T-helper 2 cell treated with Interferon-gamma antibody and Interleukin-4, amounts not matched to agents 5 μg/mL and 100 μg/mL, for 36 hours (primary cell): ENCODE measurements around the gene MUL1.
A peak's percentile ranks its signal among the peaks of the same experiment; 100 is the strongest.

Experiments used
- DNase-seq: peaks from one replicate; pipeline ENCODE4 v3.0.0; 2021; ENCODE audit warnings: low spot score
- H3K27ac Mint-ChIP-seq: one replicate; pipeline ENCODE4 v1.8.0; 2021; ENCODE audit warnings: mild to moderate bottlenecking, mixed read lengths
- H3K27me3 Mint-ChIP-seq: one replicate; pipeline ENCODE4 v1.8.0; 2021; ENCODE audit warnings: low read depth, mixed read lengths
- H3K36me3 Mint-ChIP-seq: one replicate; pipeline ENCODE4 v1.8.0; 2021; ENCODE audit warnings: low read depth, mixed read lengths
- H3K4me1 Mint-ChIP-seq: one replicate; pipeline ENCODE4 v1.8.0; 2021; ENCODE audit warnings: low read depth, mixed read lengths
- H3K4me3 Mint-ChIP-seq: one replicate; pipeline ENCODE4 v1.8.0; 2022; ENCODE audit warnings: mild to moderate bottlenecking, moderate library complexity, mixed read lengths
- H3K9me3 Mint-ChIP-seq: one replicate; pipeline ENCODE4 v1.8.0; 2021; ENCODE audit warnings: mixed read lengths

The MUL1 gene

GRCh38 chr1:20484519-20485462 is 23.2 kb downstream of the MUL1 start:
- H3K9me3 Mint-ChIP-seq, result no peaks in the 10 kb centered on the region
- H3K27ac Mint-ChIP-seq, result no peak overlapping the region
- peak overlapping the region; percentile 57 for H3K4me3 Mint-ChIP-seq
- H3K36me3 Mint-ChIP-seq, result no peaks in the 10 kb centered on the region
- peaks cover 80% of the 10 kb centered on the region for H3K27me3 Mint-ChIP-seq
- no peak for DNase-seq
- H3K4me1 Mint-ChIP-seq, result peaks cover 6% of the 10 kb centered on the region

DNA sequence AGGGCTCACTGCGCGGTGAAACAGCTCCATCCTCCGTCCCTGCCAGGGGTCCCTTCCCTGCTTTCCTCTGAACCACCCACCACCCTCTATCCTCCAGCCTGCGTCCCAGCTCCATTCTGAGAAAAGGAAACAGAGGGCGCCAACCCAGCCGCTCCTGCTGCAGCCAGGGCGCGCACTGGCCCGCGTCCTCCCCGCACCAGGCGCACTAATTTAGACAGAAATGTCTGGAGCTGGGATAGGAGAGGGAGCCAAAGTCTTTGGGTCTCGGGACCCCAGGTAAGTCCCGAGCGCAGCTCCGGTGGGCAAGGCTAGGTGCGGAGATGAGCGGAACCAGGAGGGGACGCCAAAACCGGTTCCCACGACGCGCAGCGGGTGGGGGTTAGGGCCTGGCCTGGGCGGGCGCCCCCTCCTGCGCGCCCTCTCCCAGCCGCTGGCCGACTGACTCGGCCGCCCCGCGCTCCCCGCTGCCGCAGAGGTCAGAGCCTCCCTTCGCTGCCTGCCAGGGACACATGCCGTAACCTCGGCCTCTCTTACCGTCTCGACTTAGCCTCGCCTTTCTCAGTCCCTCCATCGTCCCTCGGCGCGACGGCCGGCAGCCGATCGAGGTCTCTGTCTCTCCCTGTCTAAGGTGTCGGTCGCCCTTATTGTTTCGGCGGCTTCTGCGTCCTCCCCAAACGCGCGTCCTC is 24.0 kb downstream of the MUL1 start:
- peak overlapping the region; percentile 57 for H3K4me3 Mint-ChIP-seq
- DNase-seq, result no peak
- H3K36me3 Mint-ChIP-seq, result no peaks in the 10 kb centered on the region
- peaks cover 80% of the 10 kb centered on the region for H3K27me3 Mint-ChIP-seq
- H3K9me3 Mint-ChIP-seq, result no peaks in the 10 kb centered on the region
- H3K27ac Mint-ChIP-seq, result no peak overlapping the region
- H3K4me1 Mint-ChIP-seq, result peaks cover 6% of the 10 kb centered on the region

- no peak for DNase-seq
- no peaks in the 10 kb centered on the region for H3K9me3 Mint-ChIP-seq
- no peak overlapping the region for H3K27ac Mint-ChIP-seq
- H3K4me1 Mint-ChIP-seq, result peaks cover 6% of the 10 kb centered on the region
- peak overlapping the region; percentile 34 for H3K4me3 Mint-ChIP-seq
- peaks cover 80% of the 10 kb centered on the region for H3K27me3 Mint-ChIP-seq
- no peaks in the 10 kb centered on the region for H3K36me3 Mint-ChIP-seq
Measured at GRCh38 chr1:20483098-20483832, 24.7 kb downstream of the MUL1 start.

GRCh38 chr1:20481643-20482498 is 26.1 kb downstream of the MUL1 start:
- no peaks in the 10 kb centered on the region for H3K9me3 Mint-ChIP-seq
- no peak overlapping the region for H3K27ac Mint-ChIP-seq
- no peak overlapping the region for H3K4me3 Mint-ChIP-seq
- DNase-seq, result no peak
- H3K36me3 Mint-ChIP-seq, result no peaks in the 10 kb centered on the region
- H3K27me3 Mint-ChIP-seq, result peaks cover 74% of the 10 kb centered on the region
- H3K4me1 Mint-ChIP-seq, result peaks cover 6% of the 10 kb centered on the region

DNA sequence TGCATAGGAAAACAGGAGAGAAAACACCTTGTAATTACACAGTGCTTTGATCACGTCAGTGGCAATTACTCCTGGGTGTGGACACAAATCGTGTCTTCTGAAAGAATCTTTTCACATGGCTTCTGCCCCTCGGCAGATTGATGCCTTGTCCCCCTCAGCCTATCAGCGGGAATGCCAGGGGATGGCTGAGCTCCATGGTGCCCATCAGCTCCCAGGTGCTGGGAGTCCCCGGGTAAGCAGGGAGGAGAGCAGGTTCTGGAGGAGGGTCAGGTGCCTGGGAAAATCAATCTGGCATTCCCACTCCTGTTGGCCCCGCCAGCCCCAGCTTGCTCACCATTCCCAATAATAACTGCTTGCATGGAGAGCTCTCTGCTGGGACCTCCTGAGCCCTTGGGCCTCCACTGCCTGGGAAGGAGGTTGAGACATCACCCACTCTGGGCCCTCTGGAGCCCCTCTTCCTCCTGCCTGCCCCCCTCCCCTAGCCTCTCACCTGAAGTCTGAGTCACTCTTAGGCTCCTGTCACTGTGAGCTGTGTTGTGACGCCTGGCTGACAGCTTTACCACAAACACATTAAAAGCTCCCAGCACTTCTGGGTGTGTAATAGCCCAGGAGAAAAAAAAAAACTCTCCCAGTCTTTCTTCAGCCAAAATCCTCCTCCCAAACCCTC is 26.9 kb downstream of the MUL1 start:
- Mint-ChIP-seq H3K9me3 (no peaks in the 10 kb centered on the region), H3K27ac (no peak overlapping the region), H3K36me3 (no peaks in the 10 kb centered on the region), H3K4me1 (peaks cover 6% of the 10 kb centered on the region), H3K27me3 (peaks cover 75% of the 10 kb centered on the region), H3K4me3 (no peak overlapping the region)
- DNase-seq, result no peak

- Mint-ChIP-seq H3K27me3 (peaks cover 78% of the 10 kb centered on the region), H3K4me3 (no peak overlapping the region), H3K4me1 (peaks cover 4% of the 10 kb centered on the region)
Measured at GRCh38 chr1:20480243-20480944, 27.6 kb downstream of the MUL1 start.

GRCh38 chr1:20479840-20480239 is 28.1 kb downstream of the MUL1 start:
- Mint-ChIP-seq H3K27me3 (peaks cover 84% of the 10 kb centered on the region), H3K36me3 (no peaks in the 10 kb centered on the region), H3K4me1 (peaks cover 4% of the 10 kb centered on the region), H3K9me3 (no peaks in the 10 kb centered on the region), H3K27ac (no peak overlapping the region), H3K4me3 (no peak overlapping the region)
- DNase-seq, result no peak

More at GRCh38 chr1:20480243-20480944, 27.6 kb downstream of the MUL1 start:
- Mint-ChIP-seq H3K36me3 (no peaks in the 10 kb centered on the region), H3K27ac (no peak overlapping the region), H3K9me3 (no peaks in the 10 kb centered on the region)
- DNase-seq, result no peak

DNA sequence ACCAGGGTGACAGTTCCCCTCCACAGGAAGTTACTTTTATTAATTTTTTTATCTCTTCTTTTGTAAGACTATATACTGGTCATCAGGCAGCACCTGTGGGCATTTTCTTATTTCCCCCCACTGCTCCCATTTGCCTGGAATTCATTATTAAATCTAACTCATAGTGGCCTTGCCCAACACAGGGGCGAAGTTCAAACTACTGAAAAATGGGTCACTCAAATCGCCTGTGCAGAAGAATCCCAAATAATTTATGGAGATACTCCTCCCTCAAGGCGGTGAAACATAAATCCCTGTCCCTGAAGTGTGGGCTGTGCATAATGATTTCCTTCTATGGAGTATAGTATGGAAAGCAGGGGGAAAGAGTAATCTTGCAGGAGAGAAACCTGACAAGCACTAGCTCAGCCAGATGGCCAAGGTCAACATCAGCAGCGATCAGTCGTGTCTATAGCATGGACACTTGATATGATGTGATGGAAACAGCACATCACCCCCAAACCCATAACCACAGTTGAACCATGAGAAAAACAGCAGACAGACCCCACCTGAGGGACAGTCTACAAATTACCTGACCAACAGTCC is 29.8 kb downstream of the MUL1 start:
- Mint-ChIP-seq H3K4me1 (no peaks in the 10 kb centered on the region), H3K4me3 (no peak overlapping the region), H3K27me3 (peaks cover 79% of the 10 kb centered on the region)

GRCh38 chr1:20477348-20478056 is 30.4 kb downstream of the MUL1 start:
- no peak for DNase-seq
- no peaks in the 10 kb centered on the region for H3K9me3 Mint-ChIP-seq
- no peaks in the 10 kb centered on the region for H3K4me1 Mint-ChIP-seq
- no peak overlapping the region for H3K4me3 Mint-ChIP-seq
- H3K27ac Mint-ChIP-seq, result no peak overlapping the region
- peaks cover 74% of the 10 kb centered on the region for H3K27me3 Mint-ChIP-seq
- H3K36me3 Mint-ChIP-seq, result no peaks in the 10 kb centered on the region

More for the DNA sequence above, 29.8 kb downstream of the MUL1 start:
- no peaks in the 10 kb centered on the region for H3K9me3 Mint-ChIP-seq
- H3K27ac Mint-ChIP-seq, result no peak overlapping the region
- no peak for DNase-seq
- H3K36me3 Mint-ChIP-seq, result no peaks in the 10 kb centered on the region

DNA sequence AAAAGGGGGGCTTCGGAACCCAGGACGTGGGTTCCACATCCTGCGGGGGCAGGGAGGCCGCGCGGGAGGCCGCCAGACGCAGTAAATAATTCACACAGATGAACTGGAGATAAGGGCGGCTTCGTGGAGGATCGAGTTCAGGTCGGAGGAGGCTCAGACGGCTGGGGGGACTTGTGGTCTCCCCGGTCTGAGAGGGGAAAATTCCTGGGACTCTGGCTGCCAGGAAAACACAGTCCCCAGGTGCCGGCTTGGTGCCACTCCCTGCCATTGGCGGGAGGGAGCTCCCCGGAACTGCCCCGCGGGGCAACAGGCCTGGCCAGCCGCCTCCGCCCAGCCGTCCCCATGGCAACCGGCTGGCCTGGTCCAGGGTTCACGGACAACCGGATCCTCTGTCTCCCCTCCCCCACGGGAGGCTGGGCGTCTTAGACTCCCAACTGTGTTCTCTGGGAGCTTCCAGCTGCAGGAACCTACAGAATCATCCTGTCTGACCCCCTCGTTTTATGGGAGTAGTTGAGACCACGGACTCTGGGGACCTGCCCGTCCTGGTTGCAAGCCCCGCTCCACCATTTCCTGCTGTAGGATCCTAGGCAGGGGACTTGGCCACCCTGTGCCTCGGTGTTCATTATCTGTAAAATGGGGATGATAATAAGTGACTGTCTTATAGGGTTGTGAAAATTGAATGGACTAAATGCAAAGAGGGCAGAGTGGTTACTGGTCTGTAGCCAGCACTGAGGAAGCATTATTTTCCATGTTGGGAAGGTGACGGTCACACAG is 31.5 kb downstream of the MUL1 start:
- Mint-ChIP-seq H3K36me3 (no peaks in the 10 kb centered on the region), H3K27ac (no peak overlapping the region), H3K27me3 (peaks cover 66% of the 10 kb centered on the region), H3K9me3 (no peaks in the 10 kb centered on the region), H3K4me3 (no peak overlapping the region), H3K4me1 (no peaks in the 10 kb centered on the region)
- no peak for DNase-seq

DNA sequence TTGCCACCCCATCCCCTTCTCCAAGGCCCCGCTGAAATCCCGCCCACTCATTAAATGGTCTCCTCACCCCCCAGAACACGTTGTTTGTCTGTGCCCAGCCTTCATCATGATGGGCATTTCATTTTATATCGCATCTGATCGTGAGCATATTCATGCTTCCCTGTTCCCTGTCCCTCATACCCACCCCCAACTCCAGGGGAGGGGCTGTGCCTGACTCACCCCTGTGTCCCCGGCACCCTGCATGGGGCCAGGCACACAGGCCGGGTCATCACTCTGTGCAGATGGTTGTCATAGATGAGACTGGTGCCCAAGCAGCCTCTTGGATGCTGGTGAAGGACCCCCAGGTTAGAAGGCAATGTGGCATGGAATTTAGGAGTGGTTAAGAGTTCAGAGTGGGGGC is 33.0 kb downstream of the MUL1 start:
- H3K27me3 Mint-ChIP-seq, result peaks cover 58% of the 10 kb centered on the region
- H3K27ac Mint-ChIP-seq, result no peak overlapping the region
- H3K4me3 Mint-ChIP-seq, result no peak overlapping the region
- DNase-seq, result no peak
- H3K36me3 Mint-ChIP-seq, result no peaks in the 10 kb centered on the region
- no peaks in the 10 kb centered on the region for H3K9me3 Mint-ChIP-seq
- H3K4me1 Mint-ChIP-seq, result no peaks in the 10 kb centered on the region
